VCaP (cell line): ENCODE results near the gene UGT1A5.
"Not testable (repeated sequence)": the region's sequence is repeated elsewhere in the genome, so short reads cannot be mapped to it uniquely, and the experiment has no call there.

Source experiments
- H3K27ac ChIP-seq: fragments of 450-650 bp; 2 replicates; pipeline ENCODE4 v1.5.1; 2017
- CTCF ChIP-seq: fragments of 450-650 bp; conservative IDR thresholded peaks from 2 replicates; pipeline ENCODE4 v1.5.1; 2017; ENCODE audit warnings: mild to moderate bottlenecking, moderate library complexity

Gene UGT1A5

GRCh38 chr2:233728723-233729301 lies 16.1 kb downstream of the UGT1A5 start, which contains the start of gene UGT1A3:
TSS of gene UGT1A3 (plus strand) at chr2:233729042. CDS start at chr2:233729127, 85 bp downstream.
- no peak for TF ChIP-seq CTCF
- H3K27ac ChIP-seq: no peak within 1 kb of the TSS

GRCh38 chr2:233736868-233737653 lies 24.4 kb downstream of the UGT1A5 start:
- H3K27ac ChIP-seq: peak overlapping the region; percentile 22; the same call in 1 of the 2 replicates

DNA sequence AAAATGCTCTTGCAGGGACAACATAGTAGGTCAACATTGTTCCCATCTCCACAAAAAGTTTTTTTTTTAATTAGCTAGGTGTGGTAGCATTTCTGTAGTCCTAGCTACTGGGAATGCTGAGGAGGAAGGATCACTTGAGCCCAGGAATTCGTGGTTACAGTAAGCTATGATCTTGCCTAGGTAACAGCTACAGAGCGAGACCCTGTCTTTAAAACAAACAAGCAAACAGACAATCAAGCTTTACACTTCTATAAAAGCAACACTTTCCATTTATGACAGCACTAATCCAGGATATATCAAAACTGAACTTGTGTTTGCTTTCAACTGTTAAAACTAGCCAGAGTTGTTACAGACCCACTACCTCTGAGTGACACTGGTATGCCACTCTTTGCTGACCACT lies 28.2 kb downstream of the UGT1A5 start:
- H3K27ac ChIP-seq: no peak overlapping the region
- no peak for TF ChIP-seq CTCF

GRCh38 chr2:233743464-233744259 lies 31.0 kb downstream of the UGT1A5 start:
- no peak overlapping the region for H3K27ac ChIP-seq

DNA sequence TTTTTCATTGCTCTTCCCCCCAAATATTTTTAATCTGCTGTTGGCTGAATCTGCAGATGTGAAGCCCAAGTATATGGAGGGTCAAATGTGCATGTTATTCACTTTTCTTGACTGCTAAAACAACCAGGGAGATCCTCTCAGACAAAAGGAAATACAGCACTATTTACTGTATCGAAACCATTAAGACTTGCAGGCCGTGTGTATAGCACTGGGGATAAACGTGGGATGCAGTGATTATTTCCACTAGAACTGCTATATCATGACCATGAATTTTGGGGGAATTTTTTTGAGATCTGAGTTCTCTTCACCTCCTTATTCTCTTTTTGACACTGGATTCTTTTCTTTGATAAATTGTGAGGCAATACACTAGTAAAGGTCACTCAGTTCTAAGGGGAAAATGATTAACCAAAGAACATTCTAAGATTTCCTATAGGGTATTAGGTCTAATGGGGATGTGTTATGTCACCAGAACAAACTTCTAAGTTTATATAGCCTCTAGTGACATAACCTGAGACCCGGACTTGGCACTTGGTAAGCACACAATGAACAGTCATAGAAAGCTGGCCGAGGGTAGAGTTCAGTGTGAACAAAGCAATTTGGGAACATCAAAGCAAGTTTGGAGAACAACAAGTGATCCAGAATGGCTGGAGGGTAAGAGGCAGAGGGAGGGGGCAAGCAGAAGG lies 32.5 kb downstream of the UGT1A5 start:
- no peak overlapping the region for H3K27ac ChIP-seq
- no peak for TF ChIP-seq CTCF

More at GRCh38 chr2:233743464-233744259, 31.0 kb downstream of the UGT1A5 start:
- no peak for TF ChIP-seq CTCF

DNA sequence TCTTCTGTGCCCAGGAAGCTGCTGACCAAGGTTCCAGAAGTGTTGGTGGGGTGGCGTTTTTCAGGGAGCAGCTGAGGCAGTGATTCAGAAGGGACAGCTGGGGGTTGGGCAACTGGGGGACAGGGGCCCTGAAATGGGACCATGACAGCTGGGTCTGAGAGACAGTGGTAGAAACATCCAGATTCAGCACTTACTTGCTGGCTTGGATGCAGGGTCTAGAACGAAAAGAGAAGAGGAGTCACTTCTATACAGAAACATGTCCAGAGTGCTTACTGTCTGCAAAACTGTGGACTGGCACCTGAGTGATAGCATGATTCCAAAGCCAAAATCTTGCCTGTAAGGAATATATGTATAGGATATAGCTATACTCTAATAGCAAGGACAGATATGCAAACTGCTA lies 33.1 kb downstream of the UGT1A5 start:
- H3K27ac ChIP-seq: not testable (repeated sequence)

- no peak overlapping the region for H3K27ac ChIP-seq
- TF ChIP-seq CTCF: no peak
These were observed 34.0 kb downstream of the UGT1A5 start for GRCh38 chr2:233746475-233747282.

- no peak for TF ChIP-seq CTCF
- H3K27ac ChIP-seq: no peak overlapping the region
These were observed 34.5 kb downstream of the UGT1A5 start for GRCh38 chr2:233747283-233747544.

- not testable (repeated sequence) for H3K27ac ChIP-seq
These were observed 38.0 kb downstream of the UGT1A5 start for GRCh38 chr2:233750689-233751088.

DNA sequence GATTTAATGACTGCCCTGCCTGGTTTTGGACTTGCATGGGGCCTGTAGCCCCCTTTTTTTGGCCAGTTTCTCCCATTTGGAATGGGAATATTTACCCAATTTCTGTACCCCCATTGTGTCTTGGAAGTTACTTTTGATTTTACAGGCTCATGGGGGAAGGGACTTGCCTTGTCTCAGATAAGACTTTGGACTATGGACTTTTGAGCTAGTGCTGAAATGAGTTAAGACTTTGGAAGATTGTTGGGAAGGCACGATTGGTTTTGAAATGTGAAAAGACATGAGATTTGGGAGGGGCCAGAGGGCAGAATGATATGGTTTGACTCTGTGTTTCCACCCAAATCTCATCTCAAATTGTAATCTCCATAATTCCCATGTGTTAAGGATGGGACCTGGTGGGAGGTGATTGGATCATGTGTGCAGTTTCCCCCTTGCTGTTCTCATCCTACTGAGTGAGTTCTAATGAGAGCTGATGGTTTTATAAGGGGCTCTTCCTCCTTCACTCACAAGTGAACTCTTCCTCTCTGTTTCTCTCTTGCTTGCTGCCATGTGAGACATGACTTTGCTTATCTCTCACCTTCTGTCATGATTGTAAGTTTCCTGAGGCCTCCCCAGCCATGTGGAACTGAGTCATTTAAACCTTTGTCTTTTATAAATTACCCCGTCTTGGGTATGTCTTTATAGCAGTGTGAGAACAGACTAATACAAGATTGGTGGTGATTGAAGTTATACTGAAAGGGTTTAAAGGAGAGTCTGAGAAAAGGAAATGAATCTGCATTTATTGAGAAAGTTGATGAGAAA lies 38.7 kb downstream of the UGT1A5 start:
- not testable (repeated sequence) for H3K27ac ChIP-seq
